Gastroesophageal sphincter (tissue), 4 donors: Measurements from ENCODE around the gene RBM4B. TPM values are rescaled to one million over a fixed set of nuclear protein-coding genes. Genes with fewer than 3 reads are reported as not detected.
A peak's percentile ranks its signal among the peaks of the same experiment; 100 is the strongest.

Source experiments
- ATAC-seq: fragments of 150-250 bp; one replicate; pipeline ENCODE4 v1.9.1; 2016; ENCODE audit warnings: mild to moderate bottlenecking, moderate library complexity
- H3K27ac ChIP-seq, 4 donors: fragments of 200-600 bp; sonication (generic) in 3 of 4; 1 replicate in 3 of 4; 2 replicates in 1 of 4; pipeline ENCODE4 v1.5.1; 2016 to 2019
- H3K27me3 ChIP-seq: fragments of 200-600 bp; sonication (generic); one replicate; pipeline ENCODE4 v1.5.1; 2019
- H3K36me3 ChIP-seq, 2 donors: fragments of 200-600 bp; sonication (generic); one replicate each; pipeline ENCODE4 v1.5.1; 2019; ENCODE audit warnings: control low read depth in 1 of 2
- H3K4me1 ChIP-seq, 3 donors: fragments of 200-600 bp; sonication (generic); 1 replicate in 2 of 3; 2 replicates in 1 of 3; pipeline ENCODE4 v1.5.1; 2016 to 2019; ENCODE audit warnings: control low read depth in 2 of 3
- H3K4me3 ChIP-seq, 2 donors: fragments of 200-600 bp; sonication (generic); one replicate each; pipeline ENCODE4 v1.5.1; 2019; ENCODE audit warnings: mild to moderate bottlenecking in 1 of 2, moderate library complexity in 1 of 2
- H3K9me3 ChIP-seq, 3 donors: fragments of 200-600 bp; sonication (generic); one replicate each; pipeline ENCODE4 v1.5.1; 2017 to 2019; ENCODE audit warnings: control low read depth in 2 of 3
- EP300 ChIP-seq: sonication (generic); formaldehyde crosslinking; IDR thresholded peaks from one replicate; pipeline ENCODE4 v1.6.1; 2017; ENCODE audit warnings: antibody characterized with exemption, mild to moderate bottlenecking
- POLR2A ChIP-seq, 2 donors: fragments of 450-650 bp; IDR thresholded peaks; one replicate each; pipeline ENCODE4 v1.6.1; 2017; ENCODE audit warnings: antibody characterized with exemption in 2 of 2, mild to moderate bottlenecking in 2 of 2, moderate library complexity in 1 of 2
- POLR2AphosphoS5 ChIP-seq: sonication (generic); formaldehyde crosslinking; IDR thresholded peaks from one replicate; pipeline ENCODE4 v1.6.1; 2017; ENCODE audit warnings: antibody characterized with exemption
- WGBS, 2 donors: methylation state at CpG; one replicate each; pipeline ENCODE4 v1.1.5; 2018; ENCODE audit warnings: low coverage in 1 of 2; 5-methylcytosine and 5-hydroxymethylcytosine counted together
- total RNA-seq, 4 donors: library from RNA; depleted of rRNA; stranded (reverse); fragments of >200 nt; gene quantifications; one replicate each; pipeline ENCODE4 v1.1.0, GENCODE V29; 2016
- TF ChIP-seq, protein P1 (sequence below), 4 experiments: fragments of 200-600 bp in 2 of 4; fragments of 450-650 bp in 2 of 4; sonication (generic) in 1 of 4; IDR thresholded peaks; one replicate each; pipeline ENCODE4 v1.5.1; 2017 to 2019; ENCODE audit warnings: antibody characterized with exemption in 4 of 4, mild to moderate bottlenecking in 2 of 4, moderate library complexity in 2 of 4

RBM4B gene
- total RNA-seq, 4 donors from 2014 or later, result 10.7 to 28.2 (median 12.3) TPM

GRCh38 chr11:66676282-66676919 is 1.3 kb downstream of the RBM4B start:
- no peaks in the 10 kb centered on the region for H3K27me3 ChIP-seq
- no peaks in the 10 kb centered on the region for H3K36me3 ChIP-seq
- H3K27ac ChIP-seq, result peak overlapping the region in 1 of 4 donors; percentile 97
- ATAC-seq, result no peak
- H3K4me3 ChIP-seq, result peak overlapping the region in 1 of 2 donors; percentile 84
- peaks cover 0 to 69% (median 9%) of the 10 kb centered on the region in 3 donors for H3K4me1 ChIP-seq
- WGBS, 2 donors, result 53 to 56% methylated on average over 5 to 9 of the region's 16 CpGs
- no peaks in the 10 kb centered on the region for H3K9me3 ChIP-seq
- no peak for TF ChIP-seq EP300
- no peak for TF ChIP-seq POLR2A (IDR thresholded peaks at IDR 0.05)
- TF ChIP-seq POLR2AphosphoS5, result no peak
- TF ChIP-seq, protein P1, sequence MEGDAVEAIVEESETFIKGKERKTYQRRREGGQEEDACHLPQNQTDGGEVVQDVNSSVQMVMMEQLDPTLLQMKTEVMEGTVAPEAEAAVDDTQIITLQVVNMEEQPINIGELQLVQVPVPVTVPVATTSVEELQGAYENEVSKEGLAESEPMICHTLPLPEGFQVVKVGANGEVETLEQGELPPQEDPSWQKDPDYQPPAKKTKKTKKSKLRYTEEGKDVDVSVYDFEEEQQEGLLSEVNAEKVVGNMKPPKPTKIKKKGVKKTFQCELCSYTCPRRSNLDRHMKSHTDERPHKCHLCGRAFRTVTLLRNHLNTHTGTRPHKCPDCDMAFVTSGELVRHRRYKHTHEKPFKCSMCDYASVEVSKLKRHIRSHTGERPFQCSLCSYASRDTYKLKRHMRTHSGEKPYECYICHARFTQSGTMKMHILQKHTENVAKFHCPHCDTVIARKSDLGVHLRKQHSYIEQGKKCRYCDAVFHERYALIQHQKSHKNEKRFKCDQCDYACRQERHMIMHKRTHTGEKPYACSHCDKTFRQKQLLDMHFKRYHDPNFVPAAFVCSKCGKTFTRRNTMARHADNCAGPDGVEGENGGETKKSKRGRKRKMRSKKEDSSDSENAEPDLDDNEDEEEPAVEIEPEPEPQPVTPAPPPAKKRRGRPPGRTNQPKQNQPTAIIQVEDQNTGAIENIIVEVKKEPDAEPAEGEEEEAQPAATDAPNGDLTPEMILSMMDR (IDR thresholded peaks at IDR 0.05), result no peak

DNA sequence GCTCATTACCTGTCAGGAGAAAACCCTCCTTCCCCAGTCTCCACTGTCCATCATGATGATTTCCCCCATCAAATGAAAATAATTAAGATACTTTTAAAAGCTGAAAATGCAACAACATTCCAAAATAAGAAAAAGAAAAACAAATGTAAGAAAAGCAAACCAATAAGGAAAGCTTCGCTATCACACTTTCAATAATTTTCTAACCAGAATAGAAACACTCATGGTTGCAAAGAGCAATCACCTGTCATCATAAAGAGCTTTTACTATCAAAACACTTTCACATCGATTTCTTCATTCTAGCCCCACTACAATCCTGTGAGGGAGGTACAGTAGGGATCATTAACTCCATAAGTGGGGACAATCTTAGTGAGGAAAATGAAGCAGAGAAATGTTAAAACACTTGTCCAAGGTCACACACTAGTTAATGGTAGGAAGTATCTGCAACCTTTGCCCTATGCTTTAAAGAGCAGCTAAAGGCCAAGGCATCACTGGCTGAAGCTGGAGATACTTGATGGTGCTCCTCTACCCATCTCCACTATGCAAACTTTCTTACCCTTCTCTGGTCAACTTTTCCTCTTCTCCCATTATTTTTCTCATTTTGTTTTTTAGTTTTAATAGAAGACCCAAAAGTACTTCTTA is 2.6 kb downstream of the RBM4B start:
- Histone ChIP-seq H3K36me3 (no peaks in the 10 kb centered on the region), H3K4me1 (peaks cover 0 to 80% (median 9%) of the 10 kb centered on the region in 3 donors), H3K4me3 (no peak overlapping the region), H3K27me3 (no peaks in the 10 kb centered on the region), H3K27ac (no peak overlapping the region), H3K9me3 (no peaks in the 10 kb centered on the region)
- no peak for ATAC-seq
- WGBS, 2 donors, result 58 to 82% methylated on average over 2 of the region's 2 CpGs
- TF ChIP-seq, protein P1 (IDR thresholded peaks at IDR 0.05), result no peak
- TF ChIP-seq EP300, result no peak
- TF ChIP-seq POLR2A (IDR thresholded peaks at IDR 0.05), result no peak
- TF ChIP-seq POLR2AphosphoS5, result no peak

GRCh38 chr11:66670816-66671215 is 6.9 kb downstream of the RBM4B start:
- peaks cover 0 to 32% of the 10 kb centered on the region in 2 donors for H3K36me3 ChIP-seq
- no peaks in the 10 kb centered on the region for H3K27me3 ChIP-seq
- H3K27ac ChIP-seq, result no peak overlapping the region
- no peak for TF ChIP-seq POLR2A (IDR thresholded peaks at IDR 0.05)
- TF ChIP-seq, protein P1 (IDR thresholded peaks at IDR 0.05), result no peak
- TF ChIP-seq POLR2AphosphoS5, result no peak
- no peak for TF ChIP-seq EP300
- H3K4me3 ChIP-seq, result no peak overlapping the region
- no peaks in the 10 kb centered on the region for H3K9me3 ChIP-seq
- WGBS, 2 donors, result 50 to 66% methylated on average over 1 to 5 of the region's 5 CpGs
- H3K4me1 ChIP-seq, result peaks cover 0 to 73% (median under 1%) of the 10 kb centered on the region in 3 donors
- no peak for ATAC-seq

DNA sequence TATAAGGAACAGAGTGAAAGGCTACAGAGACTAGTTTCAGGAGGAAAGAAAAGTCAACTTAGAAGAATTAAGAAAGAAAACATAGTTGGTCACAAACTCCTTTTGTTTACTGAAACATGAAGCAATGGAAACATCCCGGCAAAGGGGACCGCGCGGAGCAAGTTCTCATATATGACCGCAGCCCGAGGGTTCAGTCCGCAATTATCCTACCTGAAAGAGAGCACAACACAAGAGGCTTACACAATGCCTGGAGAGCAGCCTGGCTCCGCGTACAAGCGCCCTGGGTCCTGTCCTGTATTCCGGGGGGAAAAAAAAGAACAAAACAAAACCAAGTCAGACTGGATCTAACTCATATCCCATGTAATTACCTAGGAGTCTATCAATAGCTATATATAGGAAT is 12.3 kb downstream of the RBM4B start:
- whole genome bisulfite sequencing, 2 donors, result 73 to 86% methylated on average over 9 to 11 of the region's 11 CpGs
- no peak for ATAC-seq
- no peak for TF ChIP-seq POLR2A (IDR thresholded peaks at IDR 0.05)
- TF ChIP-seq POLR2AphosphoS5, result no peak
- no peak for TF ChIP-seq EP300
- TF ChIP-seq, protein P1 (IDR thresholded peaks at IDR 0.05), result no peak
- Histone ChIP-seq H3K36me3 (peaks cover 0 to 75% of the 10 kb centered on the region in 2 donors), H3K4me1 (peaks cover 0 to 22% (median 0%) of the 10 kb centered on the region in 3 donors), H3K27me3 (no peaks in the 10 kb centered on the region), H3K9me3 (no peaks in the 10 kb centered on the region), H3K27ac (no peak overlapping the region), H3K4me3 (no peak overlapping the region)
